Mesenchymal stem cell (in vitro differentiated cells and primary cell): Measurements from ENCODE around the gene VIPAS39.

Experiments
- DNase-seq: peaks from one replicate; pipeline ENCODE4 v3.0.0-alpha.2; 2013
- H2AFZ ChIP-seq: one replicate; pipeline ENCODE4 v1.6.1; 2013; ENCODE audit warnings: low read depth, mild to moderate bottlenecking, control low read depth, inconsistent platforms, low read length, moderate library complexity
- H2AK5ac ChIP-seq: 2 replicates; pipeline ENCODE4 v1.6.1; 2013; ENCODE audit warnings: low read length, moderate library complexity, mild to moderate bottlenecking, inconsistent platforms; ENCODE audit not compliant: severe bottlenecking
- H2BK120ac ChIP-seq: one replicate; pipeline ENCODE4 v1.6.1; 2013; ENCODE audit warnings: low read depth, mild to moderate bottlenecking, inconsistent platforms, low read length, moderate library complexity
- H2BK12ac ChIP-seq, 2 experiments: one replicate each; pipeline ENCODE4 v1.6.1; 2013; ENCODE audit warnings: inconsistent platforms in 2 of 2, low read length in 2 of 2, mild to moderate bottlenecking in 2 of 2, moderate library complexity in 2 of 2, control low read depth in 1 of 2
- H2BK15ac ChIP-seq: one replicate; pipeline ENCODE4 v1.6.1; 2013; ENCODE audit warnings: mild to moderate bottlenecking, low read depth, inconsistent platforms; ENCODE audit not compliant: poor library complexity, severe bottlenecking
- H2BK5ac ChIP-seq: 2 replicates; pipeline ENCODE4 v1.6.1; 2013; ENCODE audit warnings: low read depth, mild to moderate bottlenecking, low read length, control low read depth, inconsistent platforms; ENCODE audit not compliant: poor library complexity, severe bottlenecking
- H3K14ac ChIP-seq, 2 experiments: one replicate each; pipeline ENCODE4 v1.6.1; 2013; ENCODE audit warnings: inconsistent platforms in 2 of 2, low read length in 2 of 2, control low read depth in 1 of 2, mild to moderate bottlenecking in 1 of 2, moderate library complexity in 1 of 2
- H3K18ac ChIP-seq, 2 experiments: one replicate each; pipeline ENCODE4 v1.6.1; 2013; ENCODE audit warnings: inconsistent platforms in 2 of 2, low read length in 2 of 2, control low read depth in 1 of 2, low read depth in 1 of 2, mild to moderate bottlenecking in 1 of 2
- H3K23ac ChIP-seq, 2 experiments: one replicate each; pipeline ENCODE4 v1.6.1; 2013; ENCODE audit warnings: inconsistent platforms in 2 of 2, low read length in 2 of 2, mild to moderate bottlenecking in 2 of 2, moderate library complexity in 2 of 2, control low read depth in 1 of 2
- H3K27ac ChIP-seq: 2 replicates; pipeline ENCODE4 v1.5.1; 2013; ENCODE audit warnings: mild to moderate bottlenecking, moderate library complexity, low read length, control low read depth, inconsistent platforms; ENCODE audit not compliant: poor library complexity, severe bottlenecking
- H3K27me3 ChIP-seq, 2 experiments: 2 replicates each; pipeline versions ENCODE4 v1.6.1 to v1.7.0; 2013; ENCODE audit warnings: low read length in 2 of 2, mild to moderate bottlenecking in 2 of 2, moderate library complexity in 2 of 2, control low read depth in 1 of 2, inconsistent platforms in 1 of 2; ENCODE audit not compliant: control insufficient read depth in 1 of 2, insufficient read depth in 1 of 2
- H3K36me3 ChIP-seq, 2 experiments: 2 replicates each; pipeline versions ENCODE4 v1.6.1 to v1.7.0; 2013; ENCODE audit warnings: low read length in 2 of 2, control low read depth in 1 of 2, inconsistent platforms in 1 of 2, low read depth in 1 of 2, mild to moderate bottlenecking in 1 of 2; ENCODE audit not compliant: insufficient read depth in 2 of 2, control insufficient read depth in 1 of 2
- H3K4ac ChIP-seq, 2 experiments: one replicate each; pipeline ENCODE4 v1.6.1; 2013; ENCODE audit warnings: inconsistent platforms in 2 of 2, low read length in 2 of 2, mild to moderate bottlenecking in 2 of 2, moderate library complexity in 2 of 2, control low read depth in 1 of 2, low read depth in 1 of 2
- H3K4me1 ChIP-seq: 2 replicates; pipeline ENCODE4 v1.6.1; 2013; ENCODE audit warnings: low read depth, low read length, control low read depth; ENCODE audit not compliant: control insufficient read depth, insufficient read depth
- H3K4me2 ChIP-seq: 2 replicates; pipeline ENCODE4 v1.6.1; 2013; ENCODE audit warnings: low read length, mild to moderate bottlenecking, inconsistent platforms; ENCODE audit not compliant: poor library complexity, severe bottlenecking
- H3K4me3 ChIP-seq, 2 experiments: 2 replicates each; pipeline versions ENCODE4 v1.5.1 to v1.7.0; 2013; ENCODE audit warnings: low read length in 2 of 2, mild to moderate bottlenecking in 2 of 2, control low read depth in 1 of 2, low read depth in 1 of 2; ENCODE audit not compliant: insufficient read depth in 1 of 2
- H3K79me1 ChIP-seq: replicated peaks from 2 replicates; pipeline ENCODE4 v1.6.1; 2013; ENCODE audit warnings: mild to moderate bottlenecking, control low read depth, low read length, inconsistent platforms; ENCODE audit not compliant: poor library complexity, severe bottlenecking
- H3K9ac ChIP-seq: 2 replicates; pipeline ENCODE4 v1.7.0; 2013; ENCODE audit warnings: mild to moderate bottlenecking, low read length, moderate library complexity
- H3K9me3 ChIP-seq: 2 replicates; pipeline ENCODE4 v1.7.0; 2013; ENCODE audit warnings: mild to moderate bottlenecking, low read length; ENCODE audit not compliant: control insufficient read depth
- H4K8ac ChIP-seq: one replicate; pipeline ENCODE4 v1.6.1; 2013; ENCODE audit warnings: inconsistent platforms, mild to moderate bottlenecking, low read length, moderate library complexity
- H4K91ac ChIP-seq: one replicate; pipeline ENCODE4 v1.6.1; 2013; ENCODE audit warnings: mild to moderate bottlenecking, low read length, inconsistent platforms
- WGBS: methylation state at CpG from one replicate; pipeline ENCODE4 v1.1.7; 2013; ENCODE audit warnings: mixed read lengths; 5-methylcytosine and 5-hydroxymethylcytosine counted together

Gene VIPAS39

GRCh38 chr14:77475432-77476115, 18.2 kb upstream of the VIPAS39 start:
- no peaks in the 10 kb centered on the region for H3K9me3 ChIP-seq
- no peak overlapping the region for H3K4me2 ChIP-seq
- H3K4me1 ChIP-seq: no peaks in the 10 kb centered on the region
- H3K36me3 ChIP-seq: no peaks in the 10 kb centered on the region
- H2BK120ac ChIP-seq: no peak overlapping the region
- WGBS: 85% methylated on average over 35 of the region's 35 CpGs
- H4K8ac ChIP-seq: no peak overlapping the region
- H3K27me3 ChIP-seq: peaks cover 35 to 46% of the 10 kb centered on the region in 2 experiments
- no peak overlapping the region for H3K4ac ChIP-seq
- no peak overlapping the region for H3K9ac ChIP-seq
- no peak overlapping the region for H3K18ac ChIP-seq
- no peak overlapping the region for H3K14ac ChIP-seq
- no peaks in the 10 kb centered on the region for H3K79me1 ChIP-seq
- no peak for DNase-seq
- H2BK12ac ChIP-seq: no peak overlapping the region
- H2AK5ac ChIP-seq: no peak overlapping the region
- no peak overlapping the region for H3K27ac ChIP-seq
- no peak overlapping the region for H3K4me3 ChIP-seq
- H2BK15ac ChIP-seq: no peak overlapping the region
- no peak overlapping the region for H4K91ac ChIP-seq
- no peak overlapping the region for H2AFZ ChIP-seq
- no peak overlapping the region for H3K23ac ChIP-seq
- H2BK5ac ChIP-seq: no peak overlapping the region

GRCh38 chr14:77474479-77475177, 17.2 kb upstream of the VIPAS39 start:
- 70% methylated on average over 9 of the region's 9 CpGs for WGBS
- Histone ChIP-seq H4K91ac (no peak overlapping the region), H3K79me1 (no peaks in the 10 kb centered on the region), H2AK5ac (no peak overlapping the region), H3K18ac (no peak overlapping the region), H2BK12ac (no peak overlapping the region), H3K23ac (no peak overlapping the region), H2BK15ac (no peak overlapping the region), H3K4ac (no peak overlapping the region), H3K4me1 (peaks cover 2% of the 10 kb centered on the region), H4K8ac (no peak overlapping the region), H3K9me3 (no peaks in the 10 kb centered on the region), H2BK5ac (no peak overlapping the region), H3K4me2 (no peak overlapping the region), H3K36me3 (peaks cover 0 to 2% of the 10 kb centered on the region in 2 experiments), H3K9ac (no peak overlapping the region), H2BK120ac (no peak overlapping the region), H3K4me3 (no peak overlapping the region), H3K14ac (no peak overlapping the region), H3K27ac (no peak overlapping the region), H3K27me3 (peaks cover 35 to 46% of the 10 kb centered on the region in 2 experiments), H2AFZ (no peak overlapping the region)
- DNase-seq: no peak

- Histone ChIP-seq H2BK5ac (no peak overlapping the region), H3K4me2 (no peak overlapping the region), H2AK5ac (no peak overlapping the region), H2BK15ac (no peak overlapping the region), H2AFZ (no peak overlapping the region), H3K14ac (no peak overlapping the region), H3K4me3 (no peak overlapping the region), H3K18ac (no peak overlapping the region), H3K23ac (no peak overlapping the region), H3K4ac (no peak overlapping the region), H2BK12ac (no peak overlapping the region), H3K27me3 (peaks cover 35 to 46% of the 10 kb centered on the region in 2 experiments), H4K8ac (no peak overlapping the region), H3K9ac (no peak overlapping the region), H3K36me3 (peaks cover 3 to 9% of the 10 kb centered on the region in 2 experiments), H2BK120ac (no peak overlapping the region), H3K27ac (no peak overlapping the region), H4K91ac (no peak overlapping the region), H3K79me1 (no peaks in the 10 kb centered on the region), H3K9me3 (no peaks in the 10 kb centered on the region), H3K4me1 (peaks cover 2% of the 10 kb centered on the region)
- no peak for DNase-seq
- 65% methylated on average over 5 of the region's 5 CpGs for WGBS
These were observed 16.5 kb upstream of the VIPAS39 start for GRCh38 chr14:77473921-77474320.

- Histone ChIP-seq H3K9me3 (no peaks in the 10 kb centered on the region), H4K91ac (no peak overlapping the region), H3K36me3 (peaks cover 25 to 41% of the 10 kb centered on the region in 2 experiments), H2AK5ac (no peak overlapping the region), H2BK5ac (no peak overlapping the region), H3K18ac (no peak overlapping the region), H3K4me3 (no peak overlapping the region), H3K4me1 (peaks cover 2% of the 10 kb centered on the region), H3K79me1 (peaks cover 2% of the 10 kb centered on the region), H3K14ac (no peak overlapping the region), H3K27ac (no peak overlapping the region), H2BK15ac (no peak overlapping the region), H3K9ac (no peak overlapping the region), H3K4me2 (no peak overlapping the region), H3K4ac (no peak overlapping the region), H3K27me3 (peaks cover 22 to 26% of the 10 kb centered on the region in 2 experiments), H2BK120ac (no peak overlapping the region), H2AFZ (no peak overlapping the region), H3K23ac (no peak overlapping the region), H4K8ac (no peak overlapping the region), H2BK12ac (no peak overlapping the region)
- no peak for DNase-seq
- 76% methylated on average over 5 of the region's 5 CpGs for WGBS
These were observed 12.9 kb upstream of the VIPAS39 start for GRCh38 chr14:77470224-77470870.
